Activated B cell treated with CpG ODN at 0.5 μM for 24 hours (primary cell): ENCODE data around the gene HS2ST1. TPM values are rescaled to one million over a fixed set of nuclear protein-coding genes. Genes with fewer than 3 reads are reported as not detected.
"Not testable (repeated sequence)": the region's sequence is repeated elsewhere in the genome, so short reads cannot be mapped to it uniquely, and the experiment has no call there.

Experiments
- ATAC-seq: fragments of 200-7000 bp; cut with Tn5 transposase; one replicate; pipeline ENCODE4 v1.10.0; 2021; ENCODE audit warnings: low read depth, mild to moderate bottlenecking, moderate library complexity
- CTCF ChIA-PET: fragments of 350-600 bp; sonication (Branson Sonifier 250); formaldehyde crosslinking; loops from one replicate; lab custom pipeline; 2021; ENCODE audit warnings: antibody characterized with exemption; lab: Charles Lee
- POLR2A ChIA-PET: fragments of 350-600 bp; sonication (Branson Sonifier 250); formaldehyde crosslinking; loops from one replicate; lab custom pipeline; 2021; ENCODE audit warnings: antibody characterized with exemption; lab: Charles Lee
- DNase-seq: peaks from one replicate; pipeline ENCODE4 v3.0.0; 2022
- H3K27ac Mint-ChIP-seq: one replicate; pipeline ENCODE4 v1.8.0; 2020; ENCODE audit warnings: mixed read lengths
- H3K27me3 Mint-ChIP-seq: one replicate; pipeline ENCODE4 v1.8.0; 2021; ENCODE audit warnings: mixed read lengths
- H3K36me3 Mint-ChIP-seq: one replicate; pipeline ENCODE4 v1.8.0; 2021; ENCODE audit warnings: low read depth, mixed read lengths
- H3K4me1 Mint-ChIP-seq: one replicate; pipeline ENCODE4 v1.8.0; 2021; ENCODE audit warnings: mixed read lengths
- H3K4me3 Mint-ChIP-seq: one replicate; pipeline ENCODE4 v1.8.0; 2020; ENCODE audit warnings: mild to moderate bottlenecking, mixed read lengths
- H3K9me3 Mint-ChIP-seq: one replicate; pipeline ENCODE4 v1.8.0; 2020; ENCODE audit warnings: mixed read lengths
- intact Hi-C: fragments of 100-400 bp; cut with micrococcal nuclease; formaldehyde crosslinking; loops from one replicate; pipeline ENCODE4 v1.15.1; 2024
- total RNA-seq: library from RNA; stranded (reverse); gene quantifications from 2 replicates; pipeline ENCODE4 v1.2.3, GENCODE V29; 2022
- TF ChIP-seq, protein P1 (sequence below): fragments of 200-600 bp; IDR thresholded peaks from one replicate; pipeline ENCODE4 v1.8.0; 2022; ENCODE audit warnings: antibody characterized with exemption, mild to moderate bottlenecking

Gene HS2ST1
- total RNA-seq, 1 donor from 2014 or later = 24.2 TPM

DNA sequence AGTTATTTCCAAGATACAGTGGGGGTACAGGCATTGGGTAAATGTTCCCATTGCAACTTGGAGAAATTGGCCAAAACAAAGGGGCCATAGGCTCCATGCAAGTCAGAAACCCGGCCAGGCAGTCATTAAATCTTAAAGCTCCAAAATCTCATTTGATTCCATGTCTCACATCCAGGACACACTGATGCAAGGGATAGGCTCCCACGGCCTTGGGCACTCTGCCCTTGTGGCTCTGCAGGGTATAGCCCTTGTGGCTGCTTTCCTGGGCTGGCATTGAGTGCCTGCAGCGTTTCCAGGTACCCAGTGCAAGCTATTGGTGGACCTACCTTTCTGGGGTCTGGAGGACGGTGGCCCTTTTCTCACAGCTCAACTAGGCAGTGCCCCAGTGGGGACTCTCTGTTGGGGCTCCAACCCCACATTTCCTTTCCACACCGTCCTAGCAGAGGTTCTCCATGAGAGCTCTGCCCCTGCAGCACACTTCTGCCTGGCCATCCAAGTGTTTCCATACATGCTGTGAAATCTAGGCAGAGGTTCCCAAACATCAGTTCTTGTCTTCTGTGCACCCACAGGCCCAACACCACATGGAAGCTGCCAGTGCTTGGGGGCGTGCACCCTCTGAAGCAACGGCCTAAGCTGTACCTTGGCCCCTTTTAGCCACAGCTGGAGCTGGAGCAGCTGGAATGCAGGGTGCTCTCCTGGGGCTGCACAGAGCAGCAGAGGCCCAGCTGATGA is 67.2 kb downstream of the HS2ST1 start:
- POLR2A ChIA-PET = no interaction called here
- DNase-seq = no peak
- H3K4me1 Mint-ChIP-seq = no peaks in the 10 kb centered on the region
- no peak overlapping the region for H3K4me3 Mint-ChIP-seq
- TF ChIP-seq, protein P1, sequence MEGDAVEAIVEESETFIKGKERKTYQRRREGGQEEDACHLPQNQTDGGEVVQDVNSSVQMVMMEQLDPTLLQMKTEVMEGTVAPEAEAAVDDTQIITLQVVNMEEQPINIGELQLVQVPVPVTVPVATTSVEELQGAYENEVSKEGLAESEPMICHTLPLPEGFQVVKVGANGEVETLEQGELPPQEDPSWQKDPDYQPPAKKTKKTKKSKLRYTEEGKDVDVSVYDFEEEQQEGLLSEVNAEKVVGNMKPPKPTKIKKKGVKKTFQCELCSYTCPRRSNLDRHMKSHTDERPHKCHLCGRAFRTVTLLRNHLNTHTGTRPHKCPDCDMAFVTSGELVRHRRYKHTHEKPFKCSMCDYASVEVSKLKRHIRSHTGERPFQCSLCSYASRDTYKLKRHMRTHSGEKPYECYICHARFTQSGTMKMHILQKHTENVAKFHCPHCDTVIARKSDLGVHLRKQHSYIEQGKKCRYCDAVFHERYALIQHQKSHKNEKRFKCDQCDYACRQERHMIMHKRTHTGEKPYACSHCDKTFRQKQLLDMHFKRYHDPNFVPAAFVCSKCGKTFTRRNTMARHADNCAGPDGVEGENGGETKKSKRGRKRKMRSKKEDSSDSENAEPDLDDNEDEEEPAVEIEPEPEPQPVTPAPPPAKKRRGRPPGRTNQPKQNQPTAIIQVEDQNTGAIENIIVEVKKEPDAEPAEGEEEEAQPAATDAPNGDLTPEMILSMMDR = no peak
- CTCF ChIA-PET = no interaction called here
- no peak overlapping the region for H3K27ac Mint-ChIP-seq
- H3K9me3 Mint-ChIP-seq = no peaks in the 10 kb centered on the region
- no peaks in the 10 kb centered on the region for H3K27me3 Mint-ChIP-seq
- no peak for ATAC-seq
- intact Hi-C loops = no loop called here
- peaks cover 1% of the 10 kb centered on the region for H3K36me3 Mint-ChIP-seq

DNA sequence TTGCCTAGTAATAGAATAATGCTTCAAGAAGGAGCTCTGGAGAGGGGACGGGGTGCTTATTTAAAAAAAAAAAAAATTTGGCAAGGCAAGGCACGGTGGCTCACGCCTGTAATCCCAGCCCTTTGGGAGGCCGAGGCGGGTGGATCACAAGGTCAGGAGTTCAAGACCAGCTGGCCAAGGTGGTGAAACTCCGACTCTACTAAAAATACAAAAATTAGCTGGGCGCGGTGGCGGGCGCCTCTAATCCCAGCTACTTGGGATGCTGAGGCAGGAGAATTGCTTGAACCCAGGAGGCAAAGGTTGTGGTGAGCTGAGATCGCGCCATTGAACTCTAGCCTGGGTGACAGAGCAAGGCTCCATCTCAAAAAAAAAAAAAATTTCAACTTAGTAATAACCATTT is 69.2 kb downstream of the HS2ST1 start:
- not testable (repeated sequence) for ATAC-seq, H3K36me3 Mint-ChIP-seq

DNA sequence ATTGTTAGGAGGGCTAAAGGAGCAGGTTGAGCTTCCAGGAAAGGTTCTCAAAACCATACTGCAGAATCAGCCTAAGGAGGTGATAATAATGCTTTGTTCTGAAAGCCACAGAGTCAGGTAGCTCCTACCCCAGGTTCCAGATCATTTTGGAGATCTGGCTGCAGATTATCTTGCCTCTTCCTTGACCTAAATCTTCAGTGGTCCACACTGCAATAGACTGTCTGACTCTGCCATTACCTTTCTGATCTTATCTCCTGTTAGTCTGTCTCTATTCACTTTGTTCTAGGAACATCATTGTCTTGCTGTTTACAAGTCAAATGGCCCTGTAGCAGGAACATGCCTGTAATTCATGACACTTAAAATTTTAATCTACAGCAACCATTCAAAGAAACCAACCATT is 73.0 kb downstream of the HS2ST1 start:
- TF ChIP-seq, protein P1 = no peak
- CTCF ChIA-PET = no interaction called here
- Mint-ChIP-seq H3K27me3 (no peaks in the 10 kb centered on the region), H3K4me3 (no peak overlapping the region), H3K9me3 (no peaks in the 10 kb centered on the region), H3K4me1 (no peaks in the 10 kb centered on the region), H3K27ac (no peak overlapping the region), H3K36me3 (peaks cover 3% of the 10 kb centered on the region)
- ATAC-seq (no peak), DNase-seq (no peak)
- intact Hi-C loops = loop anchor here (5.0 kb wide), 1 partner anchor 95 kb away; no protein-coding TSS in a partner anchor
- POLR2A ChIA-PET = no interaction called here

More for the DNA sequence above, 69.2 kb downstream of the HS2ST1 start:
- ChIA-PET CTCF (interaction anchor here (0.8 to 1.2 kb wide), 2 partner anchors 9 to 101 kb away, joined by 3 to 7 read pairs; no protein-coding TSS in a partner anchor), POLR2A (interaction anchor here (0.7 kb wide), 1 partner anchor 246 kb away, joined by 3 read pairs; no protein-coding TSS in a partner anchor)
- DNase-seq, intact Hi-C loops, H3K4me3 Mint-ChIP-seq, H3K27me3 Mint-ChIP-seq, H3K9me3 Mint-ChIP-seq, H3K27ac Mint-ChIP-seq, H3K4me1 Mint-ChIP-seq: not testable (repeated sequence)

DNA sequence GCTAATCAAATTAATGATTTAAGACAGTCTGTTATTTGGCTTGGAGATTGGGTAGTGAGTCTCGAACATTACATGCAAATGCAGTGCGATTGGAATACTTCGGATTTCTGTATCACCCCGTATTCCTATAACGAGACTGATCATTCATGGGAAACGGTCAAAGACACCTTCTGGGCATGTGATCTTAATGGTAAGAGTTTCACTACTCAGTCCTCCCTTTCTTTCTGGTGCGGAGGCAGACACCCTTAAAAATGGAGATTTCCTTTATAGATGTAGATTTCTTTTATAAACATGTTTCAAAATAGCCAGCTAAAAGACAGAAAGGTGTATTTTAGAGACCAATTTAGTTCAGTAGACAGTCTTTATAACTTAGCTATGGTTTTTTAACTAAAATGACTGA is 74.4 kb downstream of the HS2ST1 start:
- POLR2A ChIA-PET = no interaction called here
- TF ChIP-seq, protein P1 = no peak
- DNase-seq (no peak), ATAC-seq (no peak)
- intact Hi-C loops = loop anchor here (5.0 kb wide), 1 partner anchor 93 kb away; no protein-coding TSS in a partner anchor
- Mint-ChIP-seq H3K27ac (no peak overlapping the region), H3K27me3 (no peaks in the 10 kb centered on the region), H3K4me3 (no peak overlapping the region), H3K9me3 (no peaks in the 10 kb centered on the region), H3K4me1 (peaks cover 3% of the 10 kb centered on the region), H3K36me3 (peaks cover 8% of the 10 kb centered on the region)
- CTCF ChIA-PET = no interaction called here

DNA sequence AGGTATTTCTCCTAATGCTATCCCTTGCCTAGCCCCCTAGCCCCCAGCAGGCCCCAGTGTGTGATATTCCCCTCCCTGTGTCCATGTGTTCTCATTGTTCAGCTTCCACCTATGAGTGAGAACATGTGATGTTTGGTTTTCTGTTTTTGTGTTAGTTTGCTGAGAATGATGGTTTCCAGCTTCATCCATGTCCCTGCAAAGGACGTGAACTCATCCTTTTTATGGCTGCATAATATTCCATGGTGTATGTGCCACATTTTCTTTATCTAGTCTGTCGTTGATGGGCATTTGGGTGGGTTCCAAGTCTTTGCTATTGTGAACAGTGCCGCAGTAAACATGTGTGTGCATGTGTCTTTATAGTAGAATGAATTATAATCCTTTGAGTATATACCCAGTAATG is 75.3 kb downstream of the HS2ST1 start:
- intact Hi-C loops = loop anchor here (5.0 kb wide), 1 partner anchor 93 kb away; no protein-coding TSS in a partner anchor
- DNase-seq, H3K27ac Mint-ChIP-seq, H3K9me3 Mint-ChIP-seq, H3K4me1 Mint-ChIP-seq, CTCF ChIA-PET, ATAC-seq, POLR2A ChIA-PET, H3K4me3 Mint-ChIP-seq, H3K36me3 Mint-ChIP-seq, H3K27me3 Mint-ChIP-seq: not testable (repeated sequence)

DNA sequence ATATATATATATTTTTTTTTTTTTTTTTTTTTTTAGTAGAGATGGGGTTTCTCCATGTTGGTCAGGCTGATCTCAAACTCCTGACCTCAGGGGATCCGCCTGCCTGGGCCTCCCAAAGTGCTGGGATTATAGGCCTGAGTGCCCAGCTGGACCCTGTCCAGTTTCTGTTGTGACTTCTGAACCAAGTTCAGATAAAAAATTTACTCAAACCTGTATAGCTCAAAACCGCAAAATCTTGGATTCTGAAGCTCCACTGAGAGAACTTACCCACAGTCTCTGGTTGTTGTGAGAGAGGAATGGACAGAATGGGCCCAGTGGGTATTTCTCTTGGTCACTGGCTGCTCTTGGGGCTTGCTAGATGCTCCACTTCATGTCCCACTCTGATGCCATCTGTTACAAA is 76.4 kb downstream of the HS2ST1 start:
- ATAC-seq = no peak
- Mint-ChIP-seq H3K4me1 (peaks cover 8% of the 10 kb centered on the region), H3K27me3 (no peaks in the 10 kb centered on the region), H3K36me3 (peaks cover 8% of the 10 kb centered on the region), H3K9me3 (no peaks in the 10 kb centered on the region), H3K4me3 (no peak overlapping the region), H3K27ac (no peak overlapping the region)
- CTCF ChIA-PET = no interaction called here
- intact Hi-C loops = no loop called here
- TF ChIP-seq, protein P1 = no peak
- POLR2A ChIA-PET = no interaction called here
- no peak for DNase-seq
